Activated naive CD8-positive, alpha-beta T cell treated with anti-CD3 and anti-CD28 coated beads for 36 hours (primary cell): ENCODE data around the gene POLDIP3. TPM values are rescaled to one million over a fixed set of nuclear protein-coding genes. Genes with fewer than 3 reads are reported as not detected.
"Not testable (repeated sequence)": the region's sequence is repeated elsewhere in the genome, so short reads cannot be mapped to it uniquely, and the experiment has no call there.

ENCODE experiments used
- DNase-seq: peaks from one replicate; pipeline ENCODE4 v3.0.0; 2021
- H3K27ac Mint-ChIP-seq: one replicate; pipeline ENCODE4 v1.8.0; 2022; ENCODE audit warnings: mild to moderate bottlenecking, moderate library complexity, mixed read lengths
- H3K27me3 Mint-ChIP-seq: one replicate; pipeline ENCODE4 v1.8.0; 2022; ENCODE audit warnings: mild to moderate bottlenecking, mixed read lengths
- H3K36me3 Mint-ChIP-seq: one replicate; pipeline ENCODE4 v1.8.0; 2021; ENCODE audit warnings: mild to moderate bottlenecking, mixed read lengths
- H3K4me1 Mint-ChIP-seq: one replicate; pipeline ENCODE4 v1.8.0; 2021; ENCODE audit warnings: mixed read lengths
- H3K4me3 Mint-ChIP-seq: one replicate; pipeline ENCODE4 v1.8.0; 2022; ENCODE audit warnings: mild to moderate bottlenecking, moderate library complexity, mixed read lengths
- H3K9me3 Mint-ChIP-seq: one replicate; pipeline ENCODE4 v1.8.0; 2022; ENCODE audit warnings: mixed read lengths
- total RNA-seq, 2 experiments: library from RNA; stranded (reverse); gene quantifications; one replicate each; pipeline ENCODE4 v1.2.3, GENCODE V29; 2021

The POLDIP3 gene
- total RNA-seq, 2 experiments from 2014 or later: 71.7 to 72.0 TPM

DNA sequence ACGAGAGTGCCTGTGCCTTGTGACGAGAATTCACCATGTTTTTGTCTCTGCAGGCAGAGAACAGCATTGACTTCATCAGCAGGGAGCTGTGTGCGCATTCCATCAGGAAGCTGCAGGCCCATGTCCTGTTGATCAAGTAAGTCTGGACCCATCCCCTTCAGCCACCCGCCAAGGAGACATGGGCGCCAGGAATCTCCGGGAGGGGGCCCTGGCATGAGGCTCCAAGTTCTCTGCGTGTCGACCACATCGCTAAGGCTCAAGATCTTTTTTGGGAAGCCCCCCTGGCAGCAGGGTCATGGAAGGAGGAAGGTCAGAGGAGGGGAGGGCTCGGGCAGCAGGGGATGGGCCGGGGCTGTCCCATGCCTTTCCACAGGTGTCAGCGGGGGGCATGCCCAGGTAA is 43.6 kb downstream of the POLDIP3 start:
- DNase-seq, H3K9me3 Mint-ChIP-seq, H3K4me3 Mint-ChIP-seq, H3K27ac Mint-ChIP-seq, H3K27me3 Mint-ChIP-seq, H3K4me1 Mint-ChIP-seq: not testable (repeated sequence)
- peaks cover 17% of the 10 kb centered on the region for H3K36me3 Mint-ChIP-seq

DNA sequence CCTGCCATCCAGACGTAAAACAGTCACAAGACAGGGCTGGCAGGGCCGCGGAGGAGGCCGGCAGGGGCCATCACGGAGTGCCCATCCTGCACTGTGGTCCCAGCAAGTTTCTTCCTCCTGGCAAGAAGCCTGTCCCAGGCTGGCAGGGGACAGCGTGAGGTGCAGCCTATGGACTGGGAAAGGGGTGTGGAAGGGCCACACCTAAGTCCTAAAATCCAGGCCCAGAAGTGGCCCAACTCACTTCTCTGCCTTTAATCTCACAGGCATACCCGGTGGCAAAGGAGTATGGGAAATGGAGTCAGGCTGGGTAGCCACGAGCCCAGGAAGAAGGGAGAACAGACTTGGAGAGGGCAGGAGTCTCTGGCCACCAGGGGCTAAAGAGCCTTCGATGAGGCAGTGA is 44.1 kb downstream of the POLDIP3 start:
- Mint-ChIP-seq H3K27ac (peak overlapping the region; percentile 45), H3K36me3 (peaks cover 17% of the 10 kb centered on the region)
- not testable (repeated sequence) for H3K9me3 Mint-ChIP-seq, H3K4me3 Mint-ChIP-seq, H3K27me3 Mint-ChIP-seq, H3K4me1 Mint-ChIP-seq, DNase-seq

DNA sequence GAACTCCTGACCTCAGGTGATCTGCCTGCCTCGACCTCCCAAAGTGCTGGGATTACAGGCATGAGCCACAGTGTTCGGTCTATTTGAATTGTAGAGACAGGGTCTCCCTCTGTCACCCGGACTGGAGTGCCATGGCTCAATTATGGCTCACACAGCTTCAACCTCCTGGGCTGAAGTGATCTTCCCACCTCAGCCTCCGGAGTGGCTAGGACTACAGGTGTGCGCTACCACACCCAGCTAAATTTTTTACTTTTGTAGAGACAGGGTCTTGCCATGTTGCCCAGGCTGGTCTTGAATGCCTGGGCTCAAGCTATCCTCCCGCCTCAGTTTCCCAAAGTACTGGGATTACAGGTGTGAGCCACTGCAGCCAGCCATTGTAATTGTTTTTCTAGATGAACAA is 46.7 kb downstream of the POLDIP3 start:
- not testable (repeated sequence) for H3K27ac Mint-ChIP-seq, H3K4me1 Mint-ChIP-seq, H3K4me3 Mint-ChIP-seq, H3K9me3 Mint-ChIP-seq, DNase-seq, H3K27me3 Mint-ChIP-seq
- H3K36me3 Mint-ChIP-seq: peaks cover 14% of the 10 kb centered on the region

DNA sequence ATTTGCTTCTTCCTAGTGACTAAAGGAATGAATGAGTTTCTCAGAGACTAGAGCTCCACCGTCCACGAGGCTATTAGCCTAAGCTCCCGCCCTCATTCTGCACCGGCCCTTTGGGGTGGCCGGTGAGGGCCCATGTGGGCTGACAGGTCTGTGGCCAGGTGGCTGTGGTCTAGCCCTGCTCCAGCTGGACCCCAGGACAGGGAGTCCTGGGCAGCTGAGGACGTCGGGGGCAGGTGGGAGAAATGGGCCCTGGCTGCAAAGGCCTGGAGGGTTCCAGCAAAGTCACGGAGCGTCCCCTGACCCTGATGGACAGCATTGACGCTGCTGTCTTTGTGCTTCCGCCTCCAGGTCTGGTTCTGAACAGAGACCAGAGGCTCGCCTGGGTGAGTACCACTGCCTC is 48.7 kb downstream of the POLDIP3 start:
- Mint-ChIP-seq H3K36me3 (peaks cover 11% of the 10 kb centered on the region), H3K27ac (no peak overlapping the region)

DNA sequence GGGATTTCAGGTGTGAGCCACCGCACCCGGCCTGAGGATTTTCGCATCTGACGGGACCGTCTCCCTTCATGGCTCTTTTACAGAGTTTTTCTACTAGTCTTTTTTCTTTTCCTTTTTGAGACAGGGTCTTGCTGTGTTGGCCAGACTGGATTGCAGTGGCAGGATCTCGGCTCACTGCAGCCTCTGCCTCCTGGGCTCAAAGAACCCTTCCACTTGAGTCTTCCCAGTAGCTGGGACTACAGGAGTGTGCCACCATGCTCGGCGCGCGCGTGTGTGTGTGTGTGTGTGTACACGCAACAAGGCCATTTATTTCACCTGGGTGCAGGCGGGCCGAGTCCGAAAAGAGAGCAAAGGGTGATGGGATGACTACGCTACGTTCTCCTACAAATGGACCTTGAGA is 50.0 kb downstream of the POLDIP3 start:
- H3K4me1 Mint-ChIP-seq: peaks cover 6% of the 10 kb centered on the region
- no peaks in the 10 kb centered on the region for H3K27me3 Mint-ChIP-seq
- H3K27ac Mint-ChIP-seq: no peak overlapping the region
- H3K9me3 Mint-ChIP-seq: no peaks in the 10 kb centered on the region
- H3K4me3 Mint-ChIP-seq: no peak overlapping the region
- no peak for DNase-seq
- peaks cover 5% of the 10 kb centered on the region for H3K36me3 Mint-ChIP-seq

More for the DNA sequence above, 48.7 kb downstream of the POLDIP3 start:
- Mint-ChIP-seq H3K4me3 (no peak overlapping the region), H3K4me1 (peaks cover 6% of the 10 kb centered on the region), H3K9me3 (no peaks in the 10 kb centered on the region), H3K27me3 (no peaks in the 10 kb centered on the region)
- no peak for DNase-seq

DNA sequence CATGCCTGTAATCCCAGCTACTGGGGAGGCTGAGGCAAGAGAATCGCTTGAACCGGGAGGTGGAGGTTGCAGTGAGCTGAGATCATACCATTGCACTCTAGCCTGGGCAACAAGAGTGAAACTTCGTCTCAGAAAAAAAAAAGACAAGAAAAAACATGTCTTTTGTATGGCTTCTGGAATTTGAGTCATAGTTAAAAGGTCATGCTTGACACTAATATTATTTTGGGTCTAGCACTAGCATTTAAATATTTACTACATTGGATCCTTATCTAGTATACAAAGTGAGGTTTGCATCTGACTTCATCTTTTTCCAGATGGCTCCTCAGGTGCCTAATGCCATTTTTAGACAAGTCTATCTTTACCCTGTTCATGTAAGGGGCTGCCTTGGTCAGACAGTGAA is 50.7 kb downstream of the POLDIP3 start:
- not testable (repeated sequence) for DNase-seq, H3K27ac Mint-ChIP-seq, H3K36me3 Mint-ChIP-seq, H3K27me3 Mint-ChIP-seq, H3K9me3 Mint-ChIP-seq, H3K4me1 Mint-ChIP-seq, H3K4me3 Mint-ChIP-seq

DNA sequence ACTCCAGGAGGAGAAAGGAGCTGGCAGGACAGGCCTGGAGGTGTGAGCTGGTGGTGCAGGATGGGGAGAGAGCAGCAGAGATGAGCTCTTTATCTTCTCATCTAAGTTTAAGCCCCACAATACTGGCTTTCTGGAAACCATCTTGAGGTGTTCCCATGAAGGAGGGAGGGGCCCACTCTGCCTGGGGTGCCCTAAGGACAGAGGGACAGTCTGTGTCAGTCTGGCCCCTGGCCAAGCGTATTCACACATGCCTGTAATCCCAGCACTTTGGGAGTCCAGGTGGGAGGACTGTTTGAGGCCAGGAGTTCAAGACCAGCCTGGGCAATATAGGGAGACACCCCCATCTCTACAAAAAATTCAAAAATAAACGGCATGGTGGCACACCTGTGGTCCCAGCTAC is 52.0 kb downstream of the POLDIP3 start:
- Mint-ChIP-seq H3K4me1 (peaks cover 6% of the 10 kb centered on the region), H3K9me3 (no peaks in the 10 kb centered on the region), H3K4me3 (no peak overlapping the region), H3K27me3 (no peaks in the 10 kb centered on the region), H3K36me3 (no peaks in the 10 kb centered on the region), H3K27ac (peak overlapping the region; percentile 8)
- no peak for DNase-seq

DNA sequence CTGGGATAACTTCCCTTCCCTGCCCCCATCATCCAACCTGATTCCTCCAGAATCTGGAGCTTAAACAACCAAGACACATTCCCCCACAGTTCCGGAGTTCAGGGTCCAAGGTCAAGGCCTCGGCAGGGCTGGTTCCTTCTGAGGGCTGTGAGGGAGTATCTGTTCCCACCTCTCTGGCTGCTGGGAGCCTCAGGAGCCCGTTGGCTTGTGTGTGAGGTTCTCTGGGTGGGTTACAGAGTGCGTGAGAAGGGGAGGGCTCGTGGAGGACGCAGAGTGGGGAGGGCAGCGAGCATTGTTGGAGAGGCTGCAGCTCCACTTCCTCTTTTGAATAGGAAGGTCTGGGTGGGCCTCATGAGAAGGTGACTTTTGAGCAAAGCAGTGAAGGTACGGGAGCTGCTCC is 52.4 kb downstream of the POLDIP3 start:
- peaks cover 6% of the 10 kb centered on the region for H3K4me1 Mint-ChIP-seq
- H3K9me3 Mint-ChIP-seq: no peaks in the 10 kb centered on the region
- H3K27ac Mint-ChIP-seq: peak overlapping the region; percentile 8
- no peak overlapping the region for H3K4me3 Mint-ChIP-seq
- H3K36me3 Mint-ChIP-seq: no peaks in the 10 kb centered on the region
- no peaks in the 10 kb centered on the region for H3K27me3 Mint-ChIP-seq
- no peak for DNase-seq

DNA sequence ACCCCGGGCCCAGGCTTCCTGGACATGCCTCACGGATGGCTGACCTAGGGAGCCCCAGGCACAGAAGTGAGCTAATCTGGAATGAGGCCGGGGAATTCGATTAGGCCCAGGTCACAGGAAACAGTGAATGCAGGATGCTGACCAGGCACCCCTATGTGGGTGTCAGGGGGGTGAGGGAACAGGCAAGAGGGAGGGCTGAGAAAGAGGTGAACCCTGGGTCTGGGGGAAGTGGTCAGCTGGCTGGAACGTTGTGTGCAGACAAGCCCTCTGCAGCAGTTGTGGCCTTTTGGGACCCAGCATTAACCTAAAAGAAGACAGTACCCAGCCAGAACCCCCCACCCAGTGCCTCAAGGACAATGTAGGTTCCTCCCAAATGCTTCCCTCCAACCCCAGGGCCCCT is 52.8 kb downstream of the POLDIP3 start:
- H3K4me3 Mint-ChIP-seq: no peak overlapping the region
- H3K36me3 Mint-ChIP-seq: no peaks in the 10 kb centered on the region
- no peak for DNase-seq
- H3K27me3 Mint-ChIP-seq: no peaks in the 10 kb centered on the region
- H3K9me3 Mint-ChIP-seq: no peaks in the 10 kb centered on the region
- no peak overlapping the region for H3K27ac Mint-ChIP-seq
- H3K4me1 Mint-ChIP-seq: peaks cover 6% of the 10 kb centered on the region

DNA sequence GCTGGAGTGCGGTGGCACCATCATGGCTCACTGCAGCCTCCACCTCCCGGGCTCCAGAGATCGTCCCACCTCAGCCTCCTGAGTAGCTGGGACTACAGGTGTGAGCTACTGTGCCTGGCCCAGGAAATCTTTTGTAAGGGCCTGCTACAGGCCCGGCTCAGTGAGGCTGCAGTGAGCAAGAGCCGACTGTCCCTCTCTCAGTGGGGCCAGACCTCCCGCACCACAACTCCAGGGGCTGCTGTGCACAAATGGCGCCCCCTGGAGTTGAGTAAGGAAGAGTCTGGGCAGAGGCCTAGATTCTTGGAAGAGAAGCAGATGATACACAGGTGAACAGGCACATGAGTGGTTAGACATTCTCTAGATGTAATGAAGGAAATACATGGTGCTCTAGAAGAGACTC is 53.9 kb downstream of the POLDIP3 start:
- no peak overlapping the region for H3K4me3 Mint-ChIP-seq
- H3K27me3 Mint-ChIP-seq: no peaks in the 10 kb centered on the region
- no peaks in the 10 kb centered on the region for H3K9me3 Mint-ChIP-seq
- H3K4me1 Mint-ChIP-seq: peaks cover 6% of the 10 kb centered on the region
- peak; percentile 31 for DNase-seq
- no peak overlapping the region for H3K27ac Mint-ChIP-seq
- no peaks in the 10 kb centered on the region for H3K36me3 Mint-ChIP-seq

DNA sequence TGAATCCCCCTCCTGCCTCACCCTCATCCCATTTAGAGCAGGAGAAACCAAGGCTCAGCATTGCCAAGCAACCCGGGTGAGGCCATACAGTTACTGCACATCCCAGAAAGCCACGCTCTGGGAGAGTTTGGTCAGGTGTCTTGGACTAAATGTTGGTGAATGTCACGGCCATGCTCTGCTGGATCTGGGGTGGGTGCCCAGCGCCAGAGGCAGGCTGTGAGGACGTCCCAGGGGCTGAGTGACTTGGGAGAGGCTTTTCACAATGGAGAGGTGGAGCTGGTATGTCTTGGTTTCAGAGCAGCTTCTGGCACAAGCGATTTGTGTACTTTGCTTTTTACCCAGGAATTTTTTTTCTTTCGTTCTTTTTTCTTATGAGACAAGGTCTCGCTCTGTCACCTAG is 54.3 kb downstream of the POLDIP3 start:
- H3K4me3 Mint-ChIP-seq: no peak overlapping the region
- H3K36me3 Mint-ChIP-seq: no peaks in the 10 kb centered on the region
- no peak for DNase-seq
- no peak overlapping the region for H3K27ac Mint-ChIP-seq
- H3K9me3 Mint-ChIP-seq: no peaks in the 10 kb centered on the region
- H3K4me1 Mint-ChIP-seq: peaks cover 6% of the 10 kb centered on the region
- no peaks in the 10 kb centered on the region for H3K27me3 Mint-ChIP-seq

DNA sequence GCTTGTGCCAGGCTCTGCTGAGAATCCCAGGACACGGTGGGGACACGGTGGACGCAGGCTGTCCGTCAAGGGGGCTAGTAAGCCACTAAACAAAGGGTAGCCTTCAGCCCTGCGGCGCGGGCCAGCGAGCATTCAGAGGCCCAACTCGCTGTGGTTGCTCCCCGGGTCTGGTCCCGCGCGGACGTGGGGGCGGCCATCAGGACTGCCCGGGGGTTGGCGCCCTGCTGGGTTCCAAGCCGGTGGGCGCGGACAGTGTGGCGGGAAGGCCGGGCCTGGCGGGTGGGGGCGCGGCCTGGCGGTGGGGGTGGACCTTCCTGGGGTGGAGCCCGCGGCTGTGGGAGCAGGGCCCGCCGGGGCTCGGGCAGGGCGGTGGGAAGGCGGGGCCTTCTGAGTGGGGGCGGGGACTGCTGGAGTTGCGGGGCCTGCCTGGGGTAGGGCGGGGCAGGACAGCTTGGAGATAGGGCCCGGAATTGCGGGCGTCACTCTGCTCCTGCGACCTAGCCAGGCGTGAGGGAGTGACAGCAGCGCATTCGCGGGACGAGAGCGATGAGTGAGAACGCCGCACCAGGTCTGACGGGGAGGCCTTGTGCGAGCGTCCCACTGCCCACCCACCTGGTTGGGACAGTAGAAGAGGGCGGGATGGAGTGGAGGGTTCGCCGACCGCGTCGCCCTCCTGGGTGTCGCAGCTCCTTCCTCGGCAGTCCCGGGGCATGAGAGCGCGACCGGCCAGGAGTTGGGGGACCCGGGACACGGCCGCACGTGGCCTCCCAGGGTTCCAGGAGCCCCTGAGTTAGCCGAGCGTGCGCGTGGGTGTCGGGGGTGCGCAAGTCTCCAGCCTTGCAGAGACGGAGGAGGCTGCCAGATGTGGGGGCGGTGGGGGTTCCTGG is 61.0 kb downstream of the POLDIP3 start, which contains the start of gene SERHL2:
Gene SERHL2 (plus strand): TSS at position 482 of the 887 bp plus-strand sequence. CDS start 65 bp downstream, at position 547.
- H3K9me3 Mint-ChIP-seq: no peaks in the 10 kb centered on the region
- peak; percentile 89 for DNase-seq
- peak within 1 kb of the TSS; percentile 60 for H3K27ac Mint-ChIP-seq
- peaks cover 10% of the 10 kb centered on the region for H3K4me1 Mint-ChIP-seq
- H3K4me3 Mint-ChIP-seq: peak within 1 kb of the TSS; percentile 80
- H3K36me3 Mint-ChIP-seq: no peaks in the 10 kb centered on the region
- H3K27me3 Mint-ChIP-seq: no peaks in the 10 kb centered on the region

DNA sequence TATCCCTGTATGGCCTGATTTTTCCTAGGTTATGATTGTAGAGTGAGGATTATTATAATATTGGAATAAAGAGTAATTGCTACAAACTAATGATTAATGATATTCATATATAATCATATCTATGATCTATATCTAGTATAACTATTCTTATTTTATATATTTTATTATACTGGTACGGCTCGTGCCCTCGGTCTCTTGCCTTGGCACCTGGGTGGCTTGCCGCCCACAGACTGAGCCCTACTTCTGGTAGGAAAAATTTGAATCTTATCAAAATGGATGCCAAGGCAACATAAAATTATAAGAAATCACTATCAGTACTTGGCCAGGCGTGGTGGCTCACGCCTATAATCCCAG is 62.4 kb downstream of the POLDIP3 start:
- H3K4me3 Mint-ChIP-seq: peak overlapping the region; percentile 37
- H3K36me3 Mint-ChIP-seq, DNase-seq, H3K27ac Mint-ChIP-seq, H3K27me3 Mint-ChIP-seq, H3K9me3 Mint-ChIP-seq: not testable (repeated sequence)
- peaks cover 10% of the 10 kb centered on the region for H3K4me1 Mint-ChIP-seq

DNA sequence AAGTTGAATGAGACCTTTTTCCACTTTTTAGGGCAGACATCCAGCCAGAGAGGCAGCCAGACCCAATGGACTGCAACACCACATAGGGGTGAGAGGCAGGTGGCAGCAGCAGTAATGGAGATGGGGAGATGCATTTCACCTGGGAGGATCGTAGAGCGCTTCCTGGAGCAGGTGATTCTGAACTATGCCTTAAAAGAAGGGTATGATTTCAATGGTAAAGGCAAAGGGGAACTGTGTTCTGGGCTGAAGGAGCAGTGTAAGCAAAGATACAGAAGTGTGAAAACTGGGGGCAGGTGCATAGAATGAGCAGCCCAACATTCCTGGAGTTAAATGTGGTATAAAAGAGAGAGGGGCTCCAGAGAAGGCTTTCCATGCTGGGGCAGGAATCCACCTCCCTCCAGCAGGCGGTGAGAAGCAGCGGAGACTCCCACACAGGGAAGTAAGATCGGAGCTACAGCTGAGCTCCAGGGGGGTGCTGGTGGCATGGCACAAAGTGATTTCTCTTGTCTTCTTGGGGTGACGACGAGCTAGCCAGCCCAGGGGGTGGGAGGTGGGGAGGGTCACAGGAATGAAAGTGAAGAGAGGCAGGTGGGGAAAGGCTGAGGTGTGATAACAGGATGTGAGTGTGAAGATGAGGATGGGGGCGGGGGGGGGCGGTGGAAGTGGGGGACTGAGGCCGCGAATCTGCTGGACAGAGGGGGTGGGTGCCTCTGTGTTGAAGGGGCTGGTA is 65.2 kb downstream of the POLDIP3 start:
- Mint-ChIP-seq H3K27me3 (no peaks in the 10 kb centered on the region), H3K4me1 (peaks cover 10% of the 10 kb centered on the region), H3K36me3 (no peaks in the 10 kb centered on the region), H3K27ac (no peak overlapping the region), H3K9me3 (no peaks in the 10 kb centered on the region), H3K4me3 (no peak overlapping the region)
- no peak for DNase-seq

DNA sequence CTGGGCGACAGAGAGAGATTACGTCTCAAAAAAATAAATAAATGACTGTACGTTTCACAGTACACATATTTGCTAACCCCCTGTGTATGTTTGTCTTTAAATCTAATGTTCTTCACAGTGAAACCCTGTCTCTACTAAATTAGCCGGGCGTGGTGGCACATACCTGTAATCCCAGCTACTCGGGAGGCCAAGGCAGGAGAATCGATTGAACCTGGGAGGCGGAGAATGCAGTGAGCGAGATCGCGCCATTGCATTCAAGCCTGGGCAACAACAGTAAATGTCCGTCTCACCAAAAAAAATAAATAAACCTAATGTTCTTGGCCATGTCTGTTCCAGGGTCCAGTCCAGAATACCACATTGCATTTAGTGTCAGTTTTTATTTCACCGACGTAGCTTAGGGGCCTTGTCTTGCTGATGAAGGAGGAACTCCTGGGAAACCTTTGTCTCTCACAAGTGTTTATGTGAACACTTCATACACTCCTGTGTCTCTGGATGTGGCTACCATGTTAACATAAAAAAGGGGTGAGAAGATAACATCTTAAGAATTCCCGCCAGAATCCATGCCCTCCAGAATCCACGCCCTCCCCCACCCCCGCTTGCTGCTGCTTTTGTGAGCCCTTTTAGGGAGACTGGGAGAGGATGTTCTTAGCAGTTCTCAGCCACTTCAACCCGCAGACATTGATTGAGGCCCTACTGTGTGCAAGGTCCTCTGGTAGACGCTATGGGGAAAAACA is 65.9 kb downstream of the POLDIP3 start:
- Mint-ChIP-seq H3K9me3 (no peaks in the 10 kb centered on the region), H3K36me3 (no peaks in the 10 kb centered on the region), H3K4me1 (peaks cover 9% of the 10 kb centered on the region), H3K27ac (no peak overlapping the region), H3K4me3 (no peak overlapping the region), H3K27me3 (no peaks in the 10 kb centered on the region)
- DNase-seq: no peak
